Prostate gland (tissue), 2 donors: ENCODE data around the gene ZNF391.
"Not testable (repeated sequence)": the region's sequence is repeated elsewhere in the genome, so short reads cannot be mapped to it uniquely, and the experiment has no call there.

Experiments used
- POLR2A ChIP-seq: fragments of 450-650 bp; IDR thresholded peaks from one replicate; pipeline ENCODE4 v1.6.1; 2016; ENCODE audit warnings: antibody characterized with exemption, mild to moderate bottlenecking
- POLR2AphosphoS5 ChIP-seq: sonication (generic); formaldehyde crosslinking; IDR thresholded peaks from one replicate; pipeline ENCODE4 v1.6.1; 2017; ENCODE audit warnings: antibody characterized with exemption
- TF ChIP-seq, protein P1 (sequence below), 4 experiments: fragments of 200-600 bp in 2 of 4; fragments of 450-650 bp in 2 of 4; sonication (generic) in 2 of 4; IDR thresholded peaks; 1 replicate in 3 of 4; 2 replicates in 1 of 4; pipeline ENCODE4 v1.5.1; 2016 to 2019; ENCODE audit warnings: antibody characterized with exemption in 4 of 4, mild to moderate bottlenecking in 2 of 4, moderate library complexity in 2 of 4

- not testable (repeated sequence) for TF ChIP-seq POLR2A, POLR2AphosphoS5
- TF ChIP-seq, protein P1, sequence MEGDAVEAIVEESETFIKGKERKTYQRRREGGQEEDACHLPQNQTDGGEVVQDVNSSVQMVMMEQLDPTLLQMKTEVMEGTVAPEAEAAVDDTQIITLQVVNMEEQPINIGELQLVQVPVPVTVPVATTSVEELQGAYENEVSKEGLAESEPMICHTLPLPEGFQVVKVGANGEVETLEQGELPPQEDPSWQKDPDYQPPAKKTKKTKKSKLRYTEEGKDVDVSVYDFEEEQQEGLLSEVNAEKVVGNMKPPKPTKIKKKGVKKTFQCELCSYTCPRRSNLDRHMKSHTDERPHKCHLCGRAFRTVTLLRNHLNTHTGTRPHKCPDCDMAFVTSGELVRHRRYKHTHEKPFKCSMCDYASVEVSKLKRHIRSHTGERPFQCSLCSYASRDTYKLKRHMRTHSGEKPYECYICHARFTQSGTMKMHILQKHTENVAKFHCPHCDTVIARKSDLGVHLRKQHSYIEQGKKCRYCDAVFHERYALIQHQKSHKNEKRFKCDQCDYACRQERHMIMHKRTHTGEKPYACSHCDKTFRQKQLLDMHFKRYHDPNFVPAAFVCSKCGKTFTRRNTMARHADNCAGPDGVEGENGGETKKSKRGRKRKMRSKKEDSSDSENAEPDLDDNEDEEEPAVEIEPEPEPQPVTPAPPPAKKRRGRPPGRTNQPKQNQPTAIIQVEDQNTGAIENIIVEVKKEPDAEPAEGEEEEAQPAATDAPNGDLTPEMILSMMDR (IDR thresholded peaks at IDR 0.05) = not testable (repeated sequence)
Measured at GRCh38 chr6:27381001-27381400, 7.6 kb upstream of the ZNF391 start.
